Activated CD4-positive, alpha-beta T cell treated with anti-CD3 and anti-CD28 coated beads for 1 hour (primary cell): Measurements from ENCODE around the gene RNF212.
"Not testable (repeated sequence)": the region's sequence is repeated elsewhere in the genome, so short reads cannot be mapped to it uniquely, and the experiment has no call there.

Source experiments
- DNase-seq: peaks from one replicate; pipeline ENCODE4 v3.0.0-alpha.2; 2020

The RNF212 gene

GRCh38 chr4:1113311-1114009, at the start of gene RNF212:
Gene RNF212, minus strand, starts transcription at chr4:1113564. Its CDS starts 100 bp downstream, at chr4:1113464.
- DNase-seq: peak; percentile 35

GRCh38 chr4:1160351-1160750, 47.0 kb upstream of the RNF212 start:
- no peak for DNase-seq

- DNase-seq: no peak
Measured at GRCh38 chr4:1156069-1156468, 42.7 kb upstream of the RNF212 start.

- DNase-seq: no peak
Measured at GRCh38 chr4:1155314-1155713, 42.0 kb upstream of the RNF212 start.

- DNase-seq: no peak
Measured at GRCh38 chr4:1154523-1155182, 41.3 kb upstream of the RNF212 start.

- no peak for DNase-seq
Measured at GRCh38 chr4:1154126-1154522, 40.8 kb upstream of the RNF212 start.

- no peak for DNase-seq
Measured at GRCh38 chr4:1153567-1154090, 40.3 kb upstream of the RNF212 start.

GRCh38 chr4:1152290-1152689, 38.9 kb upstream of the RNF212 start:
- no peak for DNase-seq

GRCh38 chr4:1151541-1151940, 38.2 kb upstream of the RNF212 start:
- no peak for DNase-seq

- DNase-seq: no peak
Measured at GRCh38 chr4:1150875-1151274, 37.5 kb upstream of the RNF212 start.

GRCh38 chr4:1139860-1140259, 26.5 kb upstream of the RNF212 start:
- no peak for DNase-seq

- no peak for DNase-seq
Measured at GRCh38 chr4:1137850-1138249, 24.5 kb upstream of the RNF212 start.

- DNase-seq: no peak
Measured at GRCh38 chr4:1137063-1137776, 23.9 kb upstream of the RNF212 start.

GRCh38 chr4:1136048-1136447, 22.7 kb upstream of the RNF212 start:
- DNase-seq: no peak

- DNase-seq: no peak
Measured at GRCh38 chr4:1133033-1133432, 19.7 kb upstream of the RNF212 start.

GRCh38 chr4:1130316-1131186, 17.2 kb upstream of the RNF212 start:
- peak; percentile 69 for DNase-seq

- no peak for DNase-seq
Measured at GRCh38 chr4:1126506-1126905, 13.1 kb upstream of the RNF212 start.

GRCh38 chr4:1125466-1125865, 12.1 kb upstream of the RNF212 start:
- DNase-seq: not testable (repeated sequence)

GRCh38 chr4:1124818-1125217, 11.5 kb upstream of the RNF212 start:
- no peak for DNase-seq

GRCh38 chr4:1122505-1122904, 9.1 kb upstream of the RNF212 start:
- DNase-seq: no peak

- no peak for DNase-seq
Measured at GRCh38 chr4:1116838-1117237, 3.5 kb upstream of the RNF212 start.

- DNase-seq: no peak
Measured at GRCh38 chr4:1115528-1116293, 2.3 kb upstream of the RNF212 start.
